IMR-90 (cell line): ENCODE measurements around the gene KIF25. TPM values are rescaled to one million over a fixed set of nuclear protein-coding genes. Genes with fewer than 3 reads are reported as not detected.

Experiments
- ATAC-seq: fragments of 200-7000 bp; cut with Tn5 transposase; 2 replicates; pipeline ENCODE4 v1.9.1; 2020; ENCODE audit warnings: low read depth, mild to moderate bottlenecking, moderate library complexity
- BruUV-seq: library from RNA; stranded (reverse); fragments of 400-500 nt; replicated peaks from 2 replicates; lab custom pipeline; 2021; lab: Mats Ljungman, UMichigan
- CTCF ChIA-PET: fragments of 300-600 bp; formaldehyde crosslinking; extraction: SDS; loops from one replicate; lab custom pipeline; 2021; ENCODE audit warnings: antibody characterized with exemption; lab: Yijun Ruan, JAX
- POLR2A ChIA-PET: fragments of 300-600 bp; sonication (Branson Sonifier 250); formaldehyde crosslinking; loops from one replicate; lab custom pipeline; 2022; ENCODE audit warnings: antibody characterized with exemption; ENCODE audit not compliant: unreplicated experiment; lab: Charles Lee
- DNase-seq: peaks from one replicate; pipeline ENCODE4 v3.0.0; 2013
- H2AFZ ChIP-seq: replicated peaks from 2 replicates; pipeline ENCODE3; 2013; ENCODE audit warnings: low read length, mild to moderate bottlenecking; ENCODE audit not compliant: poor library complexity
- H2AK5ac ChIP-seq: 2 replicates; pipeline ENCODE4 v1.6.1; 2013; ENCODE audit warnings: low read depth, low read length, inconsistent platforms
- H2AK9ac ChIP-seq: replicated peaks from 2 replicates; pipeline ENCODE3; 2013; ENCODE audit warnings: mild to moderate bottlenecking, low read depth, low read length, moderate library complexity; ENCODE audit not compliant: poor library complexity
- H2BK120ac ChIP-seq: 2 replicates; pipeline ENCODE4 v1.6.1; 2013; ENCODE audit warnings: low read depth, low read length, inconsistent platforms
- H2BK15ac ChIP-seq: 3 replicates; pipeline ENCODE4 v1.6.1; 2013; ENCODE audit warnings: low read depth, low read length, inconsistent platforms
- H2BK20ac ChIP-seq: 2 replicates; pipeline ENCODE4 v1.6.1; 2013; ENCODE audit warnings: low read depth, mild to moderate bottlenecking, inconsistent platforms, low read length, moderate library complexity
- H2BK5ac ChIP-seq: 2 replicates; pipeline ENCODE4 v1.6.1; 2013; ENCODE audit warnings: mild to moderate bottlenecking, low read depth, low read length, inconsistent platforms; ENCODE audit not compliant: poor library complexity, severe bottlenecking
- H3K14ac ChIP-seq: replicated peaks from 2 replicates; pipeline ENCODE4 v1.6.1; 2013; ENCODE audit warnings: low read depth, low read length, inconsistent platforms
- H3K18ac ChIP-seq: 2 replicates; pipeline ENCODE4 v1.6.1; 2013; ENCODE audit warnings: low read depth, low read length, control low read depth
- H3K23ac ChIP-seq: 2 replicates; pipeline ENCODE4 v1.6.1; 2013; ENCODE audit warnings: low read depth, low read length, inconsistent platforms
- H3K27ac ChIP-seq: 2 replicates; pipeline ENCODE4 v1.5.1; 2013; ENCODE audit warnings: mild to moderate bottlenecking, control low read depth, low read length; ENCODE audit not compliant: insufficient read depth
- H3K27me3 ChIP-seq: 2 replicates; pipeline ENCODE4 v1.6.1; 2013; ENCODE audit warnings: low read length; ENCODE audit not compliant: control insufficient read depth, insufficient read depth
- H3K36me3 ChIP-seq: 2 replicates; pipeline ENCODE4 v1.6.1; 2013; ENCODE audit warnings: low read length, mixed read lengths; ENCODE audit not compliant: control insufficient read depth, insufficient read depth
- H3K4ac ChIP-seq: 2 replicates; pipeline ENCODE4 v1.6.1; 2013; ENCODE audit warnings: low read depth, low read length, inconsistent platforms
- H3K4me1 ChIP-seq: 2 replicates; pipeline ENCODE4 v1.6.1; 2013; ENCODE audit warnings: low read length, mixed read lengths; ENCODE audit not compliant: control insufficient read depth, insufficient read depth
- H3K4me2 ChIP-seq: 2 replicates; pipeline ENCODE4 v1.6.1; 2013; ENCODE audit warnings: low read depth, mild to moderate bottlenecking, control low read depth, low read length, moderate library complexity
- H3K4me3 ChIP-seq: 2 replicates; pipeline ENCODE4 v1.5.1; 2013; ENCODE audit warnings: low read depth, mild to moderate bottlenecking, control low read depth, low read length, moderate library complexity; ENCODE audit not compliant: insufficient read depth
- H3K56ac ChIP-seq: 2 replicates; pipeline ENCODE4 v1.6.1; 2013; ENCODE audit warnings: low read length, inconsistent platforms; ENCODE audit not compliant: insufficient read depth; ENCODE audit errors: extremely low read depth
- H3K79me1 ChIP-seq, 2 experiments: 2 replicates each; pipeline ENCODE4 v1.6.1; 2013; ENCODE audit warnings: low read length in 2 of 2, inconsistent platforms in 1 of 2, low read depth in 1 of 2
- H3K9ac ChIP-seq: 2 replicates; pipeline ENCODE4 v1.6.1; 2013; ENCODE audit warnings: low read depth, low read length, control low read depth
- H3K9me1 ChIP-seq: 2 replicates; pipeline ENCODE4 v1.6.1; 2013; ENCODE audit warnings: low read length, inconsistent platforms; ENCODE audit not compliant: insufficient read depth
- H3K9me3 ChIP-seq: 2 replicates; pipeline ENCODE4 v1.6.1; 2013; ENCODE audit warnings: low read length; ENCODE audit not compliant: control insufficient read depth, insufficient read depth
- H4K20me1 ChIP-seq: 2 replicates; pipeline ENCODE4 v1.6.1; 2013; ENCODE audit warnings: low read length, inconsistent platforms; ENCODE audit not compliant: insufficient read depth
- H4K5ac ChIP-seq: 2 replicates; pipeline ENCODE4 v1.6.1; 2013; ENCODE audit warnings: mild to moderate bottlenecking, low read depth, low read length, control low read depth
- H4K8ac ChIP-seq, 2 experiments: 2 replicates each; pipeline ENCODE4 v1.6.1; 2013; ENCODE audit warnings: low read depth in 2 of 2, low read length in 2 of 2, control low read depth in 1 of 2, inconsistent platforms in 1 of 2
- H4K91ac ChIP-seq: 2 replicates; pipeline ENCODE4 v1.6.1; 2013; ENCODE audit warnings: low read depth, low read length, inconsistent platforms; ENCODE audit not compliant: insufficient read depth
- BHLHE40 ChIP-seq: fragments of 150-350 bp; IDR thresholded peaks from 2 replicates; pipeline ENCODE4 v1.6.1; 2016; ENCODE audit warnings: mild to moderate bottlenecking, low read depth, low read length
- CHD1 ChIP-seq: IDR thresholded peaks from 2 replicates; pipeline ENCODE4 v1.6.1; 2012; ENCODE audit warnings: low read depth, low read length, improper control_type of control experiment
- ELK1 ChIP-seq: fragments of 150-350 bp; IDR thresholded peaks from 2 replicates; pipeline ENCODE4 v1.6.1; 2016; ENCODE audit warnings: low read depth, mild to moderate bottlenecking, low read length, moderate library complexity, borderline replicate concordance
- FOS ChIP-seq: fragments of 150-350 bp; IDR thresholded peaks from 2 replicates; pipeline ENCODE4 v1.6.1; 2016; ENCODE audit warnings: low read depth, low read length
- MAFK ChIP-seq: IDR thresholded peaks from 2 replicates; pipeline ENCODE4 v1.6.1; 2012; ENCODE audit warnings: low read depth, low read length, improper control_type of control experiment
- MAZ ChIP-seq: IDR thresholded peaks from 2 replicates; pipeline ENCODE4 v1.6.1; 2012; ENCODE audit warnings: low read depth, mild to moderate bottlenecking, low read length, improper control_type of control experiment, moderate library complexity, borderline replicate concordance
- NFE2L2 ChIP-seq: fragments of 150-350 bp; IDR thresholded peaks from 2 replicates; pipeline ENCODE4 v1.6.1; 2016; ENCODE audit warnings: low read depth, mild to moderate bottlenecking, low read length
- POLR2A ChIP-seq: IDR thresholded peaks from 2 replicates; pipeline ENCODE4 v1.6.1; 2012; ENCODE audit warnings: mild to moderate bottlenecking, low read depth, low read length
- RAD21 ChIP-seq: IDR thresholded peaks from 2 replicates; pipeline ENCODE4 v1.6.1; 2012; ENCODE audit warnings: low read length, improper control_type of control experiment
- RFX5 ChIP-seq: IDR thresholded peaks from 2 replicates; pipeline ENCODE4 v1.8.0; 2012; ENCODE audit warnings: low read depth, mild to moderate bottlenecking, low read length, moderate library complexity
- SMC3 ChIP-seq: fragments of 150-350 bp; IDR thresholded peaks from 2 replicates; pipeline ENCODE4 v1.6.1; 2016; ENCODE audit warnings: low read depth, mild to moderate bottlenecking, antibody characterized with exemption, low read length, moderate library complexity
- USF2 ChIP-seq: fragments of 150-350 bp; IDR thresholded peaks from 2 replicates; pipeline ENCODE4 v1.6.1; 2017; ENCODE audit warnings: mild to moderate bottlenecking, antibody characterized with exemption, low read length, low read depth
- WGBS, 2 experiments: methylation state at CpG; one replicate each; pipeline versions ENCODE4 v1.1.5 to v1.1.7; 2013; ENCODE audit warnings: missing lambda C conversion rate in 2 of 2; ENCODE audit not compliant: insufficient read length in 1 of 2; ENCODE audit errors: extremely low coverage in 2 of 2; 5-methylcytosine and 5-hydroxymethylcytosine counted together
- dilution Hi-C: fragments of 300-500 bp; cut with HindIII; formaldehyde crosslinking; loops from one replicate; pipeline ENCODE4 v1.14.3; 2018; ENCODE audit warnings: low sequenced_read_pairs; ENCODE audit not compliant: unreplicated experiment
- in situ Hi-C: fragments of 300-500 bp; cut with MboI; formaldehyde crosslinking; loops from 3 replicates; pipeline ENCODE4 v1.14.3; 2019; ENCODE audit warnings: low sequenced_read_pairs, inconsistent platforms, mixed read lengths
- intact Hi-C: fragments of 100-400 bp; cut with micrococcal nuclease; formaldehyde crosslinking; loops from 2 replicates; pipeline ENCODE4 v1.10.0; 2022
- polyA plus RNA-seq, 3 experiments: library from polyadenylated mRNA; depleted of rRNA; stranded (reverse); fragments of >200 nt; gene quantifications; 2 replicates each; pipeline ENCODE4 v1.2.3, GENCODE V29; 2012; ENCODE audit warnings: low replicate concordance in 1 of 3
- total RNA-seq: library from RNA; depleted of rRNA; stranded (reverse); fragments of >200 nt; gene quantifications from 2 replicates; pipeline ENCODE4 v1.2.3, GENCODE V29; 2012

The KIF25 gene
- total and polyA plus RNA-seq, 2 of the 4 experiments (the other 2 are of a cell fraction) = not detected

- WGBS, 2 experiments = 76% methylated on average over 6 of the region's 18 CpGs; no CpG with 5 or more reads in 1 of the 2 experiments
- peak overlapping the region; percentile 33; the same call in 1 of the 2 replicates for H2AK5ac ChIP-seq
- no peak overlapping the region for H2BK20ac ChIP-seq
- ChIA-PET CTCF (no interaction called here), POLR2A (no interaction called here)
- peaks cover 3% of the 10 kb centered on the region; the same call in 1 of the 2 replicates for H3K9me1 ChIP-seq
- H3K36me3 ChIP-seq = no peaks in the 10 kb centered on the region
- H4K8ac ChIP-seq = no peak overlapping the region
- no peak overlapping the region for H2AK9ac ChIP-seq
- no peak overlapping the region for H4K5ac ChIP-seq
- H3K4me3 ChIP-seq = no peak overlapping the region
- H4K91ac ChIP-seq = no peak overlapping the region
- H2AFZ ChIP-seq = no peak overlapping the region
- H2BK15ac ChIP-seq = 0 out of 3 replicates have a peak overlapping the region, but pooled peaks have one; percentile 9
- H3K79me1 ChIP-seq = no peaks in the 10 kb centered on the region
- H3K4me1 ChIP-seq = peaks cover 5% of the 10 kb centered on the region
- peaks cover 4% of the 10 kb centered on the region for H3K27me3 ChIP-seq
- no peak overlapping the region for H3K56ac ChIP-seq
- no peaks in the 10 kb centered on the region for H3K9me3 ChIP-seq
- dilution Hi-C loops = no loop called here
- in situ Hi-C loops = no loop called here
- no peaks in the 10 kb centered on the region for H4K20me1 ChIP-seq
- no peak overlapping the region for H3K9ac ChIP-seq
- H3K4me2 ChIP-seq = no peak overlapping the region
- H2BK5ac ChIP-seq = no peak overlapping the region
- H2BK120ac ChIP-seq = no peak overlapping the region; the same call in 1 of the 2 replicates
- ATAC-seq (no peak), DNase-seq (no peak)
- no peak overlapping the region for H3K18ac ChIP-seq
- no peak overlapping the region for H3K4ac ChIP-seq
- intact Hi-C loops = no loop called here
- no TSS peak for BruUV-seq
- no peak overlapping the region for H3K27ac ChIP-seq
- TF ChIP-seq NFE2L2 (no peak), RFX5 (no peak), ELK1 (no peak), MAFK (no peak), MAZ (no peak), SMC3 (no peak), CHD1 (no peak), RAD21 (no peak), POLR2A (no peak), FOS (no peak), BHLHE40 (no peak), USF2 (no peak)
- H3K14ac ChIP-seq = no peak overlapping the region
- H3K23ac ChIP-seq = no peak overlapping the region
Observed at GRCh38 chr6:168024951-168025510, 27.6 kb downstream of the KIF25 start.
